GF-D8 (cell line): Measurements from ENCODE around the gene RASSF1.

ENCODE experiments used
- DNase-seq: peaks from one replicate; lab custom pipeline; 2025; lab: John Stamatoyannopoulos, UW

The RASSF1 gene

GRCh38 chr3:50299929-50300680 is 40.5 kb downstream of the RASSF1 start:
- peak; percentile 66 for DNase-seq

DNA sequence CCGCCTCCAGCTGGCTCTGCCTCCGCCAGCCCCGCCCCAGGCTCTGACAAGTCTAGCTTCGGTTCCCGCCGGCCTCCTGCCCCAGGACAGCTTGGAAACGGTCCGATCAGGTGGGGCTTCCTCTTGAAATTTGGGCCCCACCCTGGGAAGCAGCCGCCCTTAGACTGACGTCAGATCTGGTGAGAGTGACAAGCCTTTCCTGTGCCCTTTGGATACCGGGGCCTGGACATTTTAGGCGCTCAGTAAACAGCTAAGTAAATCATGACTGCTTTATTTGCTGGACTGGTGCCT is 41.1 kb downstream of the RASSF1 start:
- no peak for DNase-seq

- DNase-seq = peak; percentile 97
Measured at GRCh38 chr3:50298836-50299637, 41.6 kb downstream of the RASSF1 start, which contains the start of the genes HYAL3 and NAA80. Gene HYAL3 (minus strand): TSS chr3:50299405. CDS start chr3:50295602, 3,803 bp downstream. Gene NAA80 (minus strand): TSS chr3:50299405. CDS start chr3:50297463, 1,942 bp downstream.

DNA sequence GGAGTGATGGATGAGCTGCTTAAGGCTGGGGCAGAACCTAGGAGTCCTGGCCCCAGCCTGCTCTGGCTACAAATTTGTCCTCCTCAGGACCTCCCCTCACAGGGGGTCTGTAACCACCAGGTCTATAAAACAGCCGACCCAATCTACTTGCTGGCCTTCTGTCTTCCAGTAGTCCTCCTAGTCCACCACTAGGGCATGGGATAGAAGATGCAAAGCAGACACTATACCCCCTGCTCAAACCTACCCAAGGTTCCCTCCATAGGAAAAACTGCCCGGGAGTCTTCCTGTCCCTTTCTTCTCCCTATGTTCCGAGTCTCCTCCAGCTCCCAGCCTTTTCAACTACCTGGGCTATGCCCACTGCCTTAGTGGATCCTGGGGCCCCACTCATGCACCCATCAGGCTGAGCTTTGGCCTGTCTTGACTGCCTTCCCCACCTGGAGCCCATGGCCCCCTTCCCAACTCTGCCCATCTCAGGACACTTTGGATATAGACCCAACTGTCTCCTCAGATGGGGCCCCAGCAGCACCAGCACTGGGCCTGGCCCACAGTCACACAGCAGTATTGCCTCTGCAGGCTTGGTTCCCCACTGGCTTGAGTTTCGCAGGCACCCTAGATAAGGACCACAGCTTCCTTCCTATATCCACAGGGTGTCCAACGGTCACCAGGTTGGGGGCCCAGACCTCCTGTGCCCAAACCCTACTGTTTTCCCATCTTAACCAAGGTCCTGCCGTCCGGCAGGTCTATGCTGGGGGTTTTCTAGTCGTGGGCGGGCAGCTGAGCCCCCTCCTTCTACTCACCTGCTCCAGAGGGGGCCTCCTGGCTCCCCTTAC is 42.5 kb downstream of the RASSF1 start:
- DNase-seq = peak; percentile 55

DNA sequence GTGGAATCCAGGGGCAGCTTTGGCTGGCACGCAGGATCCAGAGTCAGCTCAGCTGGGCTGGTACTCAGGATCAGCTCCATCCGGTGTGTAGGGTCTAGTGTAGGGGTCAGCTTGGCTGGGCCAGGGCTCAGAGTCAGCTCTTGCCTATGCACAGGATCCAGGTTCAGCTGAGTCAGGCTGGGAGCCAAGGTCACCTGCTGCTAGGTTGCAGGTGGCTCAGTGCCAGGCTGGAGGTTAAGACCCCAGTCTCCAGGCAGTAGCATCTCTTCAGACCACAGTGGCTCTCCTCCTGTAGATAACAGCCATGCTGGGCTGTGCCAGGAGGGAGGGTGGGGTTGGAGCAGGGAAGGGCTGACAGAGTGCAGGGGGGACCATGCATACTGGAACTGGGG is 43.3 kb downstream of the RASSF1 start:
- no peak for DNase-seq

DNA sequence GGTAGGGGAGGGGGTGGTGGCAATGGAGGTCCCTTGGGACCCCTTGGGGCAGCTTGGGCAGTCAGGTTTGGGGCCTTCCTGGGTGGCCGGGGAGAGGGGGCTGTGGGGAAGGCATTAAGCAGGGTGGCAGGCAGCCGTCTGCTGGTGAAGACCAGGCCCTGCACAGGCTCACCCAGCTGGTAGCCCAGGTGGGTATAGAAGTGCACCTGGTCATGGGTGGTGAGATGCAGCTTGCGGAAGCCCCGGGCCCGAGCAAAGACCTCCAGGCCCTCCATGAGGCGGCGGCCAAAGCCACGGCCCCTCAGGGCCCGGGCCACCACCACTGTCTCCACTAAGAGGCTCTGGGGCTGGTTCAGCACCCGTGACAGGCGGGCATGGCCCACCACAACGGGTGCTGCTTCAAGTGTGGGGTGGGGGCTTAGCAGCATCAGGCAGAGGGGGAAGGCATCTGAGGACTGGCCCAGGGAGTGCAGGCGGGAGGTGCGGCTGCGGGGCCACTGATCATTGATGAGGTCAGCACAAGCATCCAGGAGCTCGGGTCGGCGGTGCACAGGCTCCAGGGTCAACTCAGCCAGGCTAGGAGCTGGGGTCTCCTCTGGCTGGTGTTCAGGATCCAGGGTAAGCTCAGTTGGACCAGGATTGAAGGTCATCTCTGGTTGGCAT is 43.8 kb downstream of the RASSF1 start:
- no peak for DNase-seq

DNA sequence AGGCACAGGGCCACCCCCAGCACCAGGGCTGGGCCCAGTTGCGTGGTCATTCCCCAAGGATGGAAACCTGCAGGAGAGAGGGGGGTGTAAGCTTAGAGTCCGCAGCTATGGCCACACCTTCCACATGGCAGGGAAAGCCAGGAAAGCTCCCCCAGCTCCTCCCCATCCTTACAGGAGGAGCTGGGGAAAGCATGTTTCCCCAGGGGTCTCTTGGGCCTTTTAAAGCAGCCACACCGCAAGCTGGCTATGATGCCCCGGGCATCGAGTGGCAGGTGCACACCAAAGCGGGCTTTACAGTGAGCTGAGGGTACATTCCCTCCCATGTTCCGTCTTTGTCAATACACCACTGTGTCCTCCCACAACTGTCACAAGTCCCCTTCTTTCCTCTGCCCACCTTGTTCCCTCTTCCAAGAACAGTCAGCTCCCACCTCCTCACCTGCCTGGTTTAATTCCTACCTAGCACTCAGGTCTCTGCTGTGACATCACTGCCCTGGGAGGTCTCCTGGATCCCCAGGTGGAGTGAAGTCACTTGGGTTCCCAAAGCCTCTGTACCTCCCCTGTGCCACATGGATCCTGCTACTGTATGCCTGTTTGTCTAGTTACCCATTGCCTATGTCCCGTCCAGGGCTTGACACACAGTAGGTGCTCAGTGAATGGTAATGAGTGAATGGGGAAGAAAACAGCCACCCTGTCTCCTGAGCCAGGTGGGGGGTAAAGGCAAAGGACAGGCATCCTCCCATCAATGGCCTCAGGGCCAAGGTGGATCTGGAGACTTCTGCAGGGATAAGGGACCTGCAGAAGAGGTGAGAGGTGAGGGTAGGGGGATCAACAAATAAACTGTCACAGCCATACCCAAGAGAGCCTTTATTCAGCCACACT is 44.8 kb downstream of the RASSF1 start:
- no peak for DNase-seq

GRCh38 chr3:50294492-50295403 is 45.9 kb downstream of the RASSF1 start:
- DNase-seq = no peak

GRCh38 chr3:50294089-50294488 is 46.5 kb downstream of the RASSF1 start:
- no peak for DNase-seq

- DNase-seq = no peak
Measured at GRCh38 chr3:50293079-50293801, 47.4 kb downstream of the RASSF1 start.

DNA sequence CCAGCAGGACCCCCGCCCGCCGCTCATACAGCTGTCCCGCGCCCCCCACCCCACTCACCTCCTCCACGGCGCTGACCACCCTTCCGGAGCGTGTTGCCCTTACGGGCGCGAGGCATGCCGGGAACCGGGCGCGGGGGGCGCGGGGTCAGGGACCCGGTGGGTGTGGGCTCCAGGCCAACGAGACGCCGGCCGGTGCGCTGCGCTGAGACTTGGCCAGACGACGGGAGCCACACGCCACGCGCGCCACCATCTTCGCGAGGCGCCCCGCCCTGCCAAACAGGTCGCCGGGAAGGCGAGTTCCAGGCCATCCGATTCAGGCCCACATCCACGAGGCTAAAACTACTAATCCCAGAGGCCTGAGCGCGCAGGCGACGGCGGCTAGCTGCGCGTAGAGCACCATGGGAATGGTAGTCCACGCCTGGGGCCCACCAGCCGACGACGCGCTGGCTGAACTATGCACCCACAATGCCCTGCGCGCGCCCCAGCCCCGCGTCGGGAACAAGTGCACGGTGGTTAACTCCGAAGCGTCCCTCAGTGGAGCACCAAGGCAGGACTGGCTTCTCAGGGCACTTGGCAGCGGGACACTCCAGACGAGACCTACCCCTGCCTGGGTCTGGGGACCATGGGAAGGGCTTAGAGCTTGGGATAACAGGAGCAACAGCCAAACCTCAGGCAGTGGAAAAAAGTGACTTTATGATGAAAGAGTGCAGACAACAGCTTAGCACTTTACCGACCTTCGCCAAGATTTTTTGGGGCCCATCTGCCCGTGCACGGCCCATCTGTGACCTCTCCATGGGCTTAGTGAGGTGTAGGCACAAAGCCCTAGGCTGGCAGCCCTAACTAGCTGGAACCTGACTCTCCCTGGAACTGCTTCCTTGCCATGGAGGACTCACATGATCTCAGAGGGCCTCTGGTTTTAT is 48.2 kb downstream of the RASSF1 start, which contains the start of gene IFRD2:
TSS of gene IFRD2 (minus strand) at position 271 of the 920 bp plus-strand sequence. CDS start at position 116, 155 bp downstream.
- DNase-seq = peak; percentile 91

GRCh38 chr3:50290161-50290641 is 50.4 kb downstream of the RASSF1 start:
- no peak for DNase-seq

GRCh38 chr3:50289130-50289529 is 51.5 kb downstream of the RASSF1 start:
- DNase-seq = no peak

DNA sequence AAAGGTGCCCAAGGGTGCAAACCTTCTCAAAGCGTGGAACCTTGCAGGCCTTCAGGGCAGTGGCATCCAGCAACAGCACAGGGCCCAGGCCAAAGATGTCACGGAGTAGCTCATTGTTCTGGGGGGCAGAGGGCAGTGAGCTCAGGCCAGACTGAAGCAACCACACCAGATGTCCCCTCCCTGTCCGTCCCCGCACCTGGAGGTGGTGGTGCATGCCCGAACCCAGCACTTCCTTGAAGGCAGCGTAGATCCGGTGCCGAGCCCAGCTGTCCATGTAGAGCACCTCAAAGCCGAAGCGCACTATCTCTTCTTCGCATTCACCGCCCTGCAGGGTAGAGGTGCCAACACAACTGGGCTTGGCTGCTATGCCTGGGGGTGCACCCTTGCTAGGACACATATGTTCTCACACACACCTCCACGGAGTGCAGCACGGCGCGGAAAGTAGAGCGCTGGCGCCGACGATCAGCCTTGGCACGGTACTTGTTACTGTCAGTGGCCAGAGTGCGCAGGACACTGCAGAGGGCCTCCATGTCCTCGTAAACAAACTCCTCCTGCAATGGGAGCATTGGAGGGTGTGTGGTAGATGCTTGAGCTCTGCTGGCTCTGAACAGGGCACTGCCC is 52.1 kb downstream of the RASSF1 start:
- no peak for DNase-seq

- DNase-seq = no peak
Measured at GRCh38 chr3:50287262-50287661, 53.4 kb downstream of the RASSF1 start.

GRCh38 chr3:50286322-50287227 is 54.1 kb downstream of the RASSF1 start:
- DNase-seq = no peak
